ENCODE results near the gene MAP3K15. TPM values are rescaled to one million over a fixed set of nuclear protein-coding genes. Genes with fewer than 3 reads are reported as not detected.
"Not testable (repeated sequence)": the region's sequence is repeated elsewhere in the genome, so short reads cannot be mapped to it uniquely, and the experiment has no call there.

The MAP3K15 gene
- total RNA-seq, 2 experiments from 2014 or later = 0.21 to 0.38 TPM

DNA sequence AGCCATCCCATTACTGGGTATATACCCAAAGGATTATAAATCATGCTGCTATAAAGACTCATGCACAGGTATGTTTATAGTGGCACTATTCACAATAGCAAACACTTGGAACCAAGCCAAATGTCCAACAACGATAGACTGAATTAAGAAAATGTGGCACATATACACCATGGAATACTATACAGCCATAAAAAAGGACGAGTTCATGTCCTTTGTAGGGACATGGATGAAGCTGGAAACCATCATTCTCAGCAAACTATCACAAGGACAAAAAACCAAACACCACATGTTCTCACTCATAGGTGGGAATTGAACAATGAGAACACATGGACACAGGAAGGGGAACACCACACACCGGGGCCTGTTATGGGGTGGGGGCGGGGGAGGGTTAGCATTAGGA lies 92.6 kb downstream of the MAP3K15 start:
- ATAC-seq; H3K9me3 Mint-ChIP-seq (ENCODE audit: low read depth); H3K4me1 Mint-ChIP-seq; H3K27ac Mint-ChIP-seq; CTCF ChIA-PET; DNase-seq; H3K36me3 Mint-ChIP-seq; H3K27me3 Mint-ChIP-seq; H3K4me3 Mint-ChIP-seq: not testable (repeated sequence)

GRCh38 chrX:19410259-19410658 lies 105.0 kb downstream of the MAP3K15 start:
- ATAC-seq = no peak

GRCh38 chrX:19403696-19404095 lies 111.6 kb downstream of the MAP3K15 start:
- no peak for ATAC-seq
- H3K9me3 Mint-ChIP-seq (ENCODE audit: low read depth) = no peaks in the 10 kb centered on the region
- no peak overlapping the region for H3K4me3 Mint-ChIP-seq
- CTCF ChIA-PET = no interaction called here
- peaks cover 15% of the 10 kb centered on the region for H3K27me3 Mint-ChIP-seq
- no peaks in the 10 kb centered on the region for H3K4me1 Mint-ChIP-seq
- no peak overlapping the region for H3K27ac Mint-ChIP-seq
- DNase-seq = no peak
- no peaks in the 10 kb centered on the region for H3K36me3 Mint-ChIP-seq

More at GRCh38 chrX:19410259-19410658, 105.0 kb downstream of the MAP3K15 start:
- H3K4me1 Mint-ChIP-seq = no peaks in the 10 kb centered on the region
- H3K27me3 Mint-ChIP-seq = peaks cover 9% of the 10 kb centered on the region
- no peaks in the 10 kb centered on the region for H3K9me3 Mint-ChIP-seq (ENCODE audit: low read depth)
- no peaks in the 10 kb centered on the region for H3K36me3 Mint-ChIP-seq
- no peak for DNase-seq
- CTCF ChIA-PET = no interaction called here
- H3K4me3 Mint-ChIP-seq = no peak overlapping the region
- no peak overlapping the region for H3K27ac Mint-ChIP-seq

GRCh38 chrX:19392703-19393102 lies 122.6 kb downstream of the MAP3K15 start:
- ATAC-seq (no peak), DNase-seq (no peak)
- Mint-ChIP-seq H3K36me3 (no peaks in the 10 kb centered on the region), H3K4me1 (no peaks in the 10 kb centered on the region), H3K4me3 (no peak overlapping the region), H3K27ac (no peak overlapping the region), H3K9me3 (ENCODE audit: low read depth) (no peaks in the 10 kb centered on the region), H3K27me3 (peaks cover 5% of the 10 kb centered on the region)
- CTCF ChIA-PET = no interaction called here

- Mint-ChIP-seq H3K4me3 (no peak overlapping the region), H3K27ac (no peak overlapping the region), H3K4me1 (no peaks in the 10 kb centered on the region), H3K9me3 (ENCODE audit: low read depth) (no peaks in the 10 kb centered on the region), H3K27me3 (peaks cover 5% of the 10 kb centered on the region), H3K36me3 (no peaks in the 10 kb centered on the region)
- CTCF ChIA-PET = no interaction called here
- ATAC-seq (no peak), DNase-seq (no peak)
These were observed 123.2 kb downstream of the MAP3K15 start for GRCh38 chrX:19392078-19392477.

GRCh38 chrX:19389227-19389845 lies 126.0 kb downstream of the MAP3K15 start:
- no peak overlapping the region for H3K27ac Mint-ChIP-seq
- no peaks in the 10 kb centered on the region for H3K4me1 Mint-ChIP-seq
- H3K27me3 Mint-ChIP-seq = no peaks in the 10 kb centered on the region
- no peaks in the 10 kb centered on the region for H3K36me3 Mint-ChIP-seq
- ATAC-seq = no peak
- CTCF ChIA-PET = interaction anchor here (1.2 kb wide), 1 partner anchor 17 kb away, joined by 3 read pairs; no protein-coding TSS in a partner anchor
- DNase-seq = no peak
- no peaks in the 10 kb centered on the region for H3K9me3 Mint-ChIP-seq (ENCODE audit: low read depth)
- no peak overlapping the region for H3K4me3 Mint-ChIP-seq

DNA sequence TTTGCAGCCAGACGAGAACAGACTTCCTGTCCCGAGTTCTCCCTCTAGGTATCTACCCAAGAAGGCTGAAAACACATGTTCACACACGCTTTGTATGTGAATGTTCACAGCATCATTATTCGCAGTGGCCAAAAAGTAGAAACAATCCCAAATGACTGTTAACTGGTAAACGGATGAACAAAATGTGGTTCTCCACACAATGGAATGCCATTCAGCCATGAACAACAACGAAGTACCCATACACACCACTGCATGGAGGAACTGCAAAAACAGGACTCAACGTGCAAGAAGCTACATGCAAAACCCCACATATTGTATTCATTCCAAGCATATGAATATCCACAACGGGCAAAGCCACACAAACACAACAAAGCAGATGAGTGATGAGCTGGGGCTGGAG lies 126.6 kb downstream of the MAP3K15 start:
- DNase-seq (no peak), ATAC-seq (no peak)
- Mint-ChIP-seq H3K9me3 (ENCODE audit: low read depth) (no peaks in the 10 kb centered on the region), H3K27me3 (peaks cover 3% of the 10 kb centered on the region), H3K27ac (no peak overlapping the region), H3K4me1 (no peaks in the 10 kb centered on the region), H3K36me3 (no peaks in the 10 kb centered on the region), H3K4me3 (no peak overlapping the region)
- CTCF ChIA-PET = interaction anchor here (1.2 kb wide), 1 partner anchor 17 kb away, joined by 3 read pairs; no protein-coding TSS in a partner anchor

GRCh38 chrX:19388064-19388679 lies 127.1 kb downstream of the MAP3K15 start:
- no peak for DNase-seq
- no peaks in the 10 kb centered on the region for H3K36me3 Mint-ChIP-seq
- H3K4me1 Mint-ChIP-seq = no peaks in the 10 kb centered on the region
- no peak overlapping the region for H3K4me3 Mint-ChIP-seq
- CTCF ChIA-PET = interaction anchor here (1.2 kb wide), 1 partner anchor 16 kb away, joined by 3 read pairs; no protein-coding TSS in a partner anchor
- no peaks in the 10 kb centered on the region for H3K9me3 Mint-ChIP-seq (ENCODE audit: low read depth)
- ATAC-seq = no peak
- H3K27ac Mint-ChIP-seq = no peak overlapping the region
- peaks cover 5% of the 10 kb centered on the region for H3K27me3 Mint-ChIP-seq

DNA sequence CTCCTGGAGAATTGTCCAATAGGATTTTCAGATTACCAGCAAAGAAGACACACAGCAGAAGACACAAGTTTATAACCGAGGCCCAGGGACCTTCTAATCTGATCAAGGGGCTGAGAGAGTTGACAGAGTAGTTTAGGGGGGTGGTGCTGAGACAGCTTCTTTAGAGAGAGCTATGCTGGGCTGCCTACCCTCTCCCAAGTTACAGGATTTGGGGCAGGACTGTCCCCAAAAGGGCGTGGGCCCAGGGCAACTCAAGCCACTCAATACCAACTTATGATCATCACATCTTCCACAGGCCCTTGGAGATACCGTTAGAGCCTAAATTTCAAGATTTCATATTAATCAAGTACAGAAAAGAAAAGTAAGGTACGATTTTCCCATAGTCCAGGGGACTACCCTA lies 128.6 kb downstream of the MAP3K15 start:
- DNase-seq (no peak), ATAC-seq (no peak)
- H3K4me1 Mint-ChIP-seq = peaks cover 2% of the 10 kb centered on the region
- no peaks in the 10 kb centered on the region for H3K36me3 Mint-ChIP-seq
- H3K27ac Mint-ChIP-seq = no peak overlapping the region
- H3K4me3 Mint-ChIP-seq = no peak overlapping the region
- CTCF ChIA-PET = no interaction called here
- no peaks in the 10 kb centered on the region for H3K9me3 Mint-ChIP-seq (ENCODE audit: low read depth)
- H3K27me3 Mint-ChIP-seq = peaks cover 5% of the 10 kb centered on the region

GRCh38 chrX:19382555-19383145 lies 132.7 kb downstream of the MAP3K15 start:
- peak; percentile 72 for DNase-seq
- CTCF ChIA-PET = interaction anchor here (0.8 to 2.1 kb wide), 2 partner anchors 10 to 154 kb away, joined by 3 to 16 read pairs; no protein-coding TSS in a partner anchor
- Mint-ChIP-seq H3K36me3 (no peaks in the 10 kb centered on the region), H3K4me3 (no peak overlapping the region), H3K4me1 (peaks cover 2% of the 10 kb centered on the region), H3K27ac (no peak overlapping the region), H3K27me3 (peaks cover 5% of the 10 kb centered on the region), H3K9me3 (ENCODE audit: low read depth) (no peaks in the 10 kb centered on the region)
- peak; percentile 47 for ATAC-seq

- no peaks in the 10 kb centered on the region for H3K36me3 Mint-ChIP-seq
- H3K9me3 Mint-ChIP-seq (ENCODE audit: low read depth) = no peaks in the 10 kb centered on the region
- H3K4me1 Mint-ChIP-seq = peaks cover 2% of the 10 kb centered on the region
- DNase-seq = no peak
- CTCF ChIA-PET = no interaction called here
- no peak overlapping the region for H3K4me3 Mint-ChIP-seq
- no peak overlapping the region for H3K27ac Mint-ChIP-seq
- peaks cover 5% of the 10 kb centered on the region for H3K27me3 Mint-ChIP-seq
- no peak for ATAC-seq
These were observed 134.0 kb downstream of the MAP3K15 start for GRCh38 chrX:19381326-19381725.

GRCh38 chrX:19377799-19378198 lies 137.5 kb downstream of the MAP3K15 start:
- no peak for ATAC-seq
- H3K9me3 Mint-ChIP-seq (ENCODE audit: low read depth) = no peaks in the 10 kb centered on the region
- no peak overlapping the region for H3K27ac Mint-ChIP-seq
- DNase-seq = no peak
- CTCF ChIA-PET = no interaction called here
- H3K36me3 Mint-ChIP-seq = no peaks in the 10 kb centered on the region
- no peak overlapping the region for H3K4me3 Mint-ChIP-seq
- peaks cover under 1% of the 10 kb centered on the region for H3K4me1 Mint-ChIP-seq
- no peaks in the 10 kb centered on the region for H3K27me3 Mint-ChIP-seq

GRCh38 chrX:19375546-19375945 lies 139.8 kb downstream of the MAP3K15 start:
- H3K27me3 Mint-ChIP-seq = no peaks in the 10 kb centered on the region
- ATAC-seq = no peak
- H3K27ac Mint-ChIP-seq = no peak overlapping the region
- peaks cover 8% of the 10 kb centered on the region for H3K4me1 Mint-ChIP-seq
- H3K4me3 Mint-ChIP-seq = no peak overlapping the region
- CTCF ChIA-PET = no interaction called here
- H3K9me3 Mint-ChIP-seq (ENCODE audit: low read depth) = no peaks in the 10 kb centered on the region
- DNase-seq = no peak
- no peaks in the 10 kb centered on the region for H3K36me3 Mint-ChIP-seq

- CTCF ChIA-PET = interaction anchor here (2.5 kb wide), 1 partner anchor 9 kb away, joined by 16 read pairs; no protein-coding TSS in a partner anchor
- peaks cover 8% of the 10 kb centered on the region for H3K4me1 Mint-ChIP-seq
- H3K9me3 Mint-ChIP-seq (ENCODE audit: low read depth) = no peaks in the 10 kb centered on the region
- no peaks in the 10 kb centered on the region for H3K27me3 Mint-ChIP-seq
- no peaks in the 10 kb centered on the region for H3K36me3 Mint-ChIP-seq
- H3K27ac Mint-ChIP-seq = no peak overlapping the region
- no peak overlapping the region for H3K4me3 Mint-ChIP-seq
- ATAC-seq = no peak
- DNase-seq = no peak
These were observed 141.9 kb downstream of the MAP3K15 start for GRCh38 chrX:19373351-19373891.

Measured in activated CD8-positive, alpha-beta memory T cell treated with anti-CD3 and anti-CD28 coated beads, Interleukin-2, amount 10 ng/mL, durations not matched to agents 7 days and 5 days (primary cell).